DOHH2 (cell line): ENCODE data around the gene ZRANB3.

Source experiments
- H3F3A ChIP-seq: fragments of 200-600 bp; sonication (generic), shearing (Covaris generic); 2 replicates; pipeline ENCODE4 v1.6.0; 2016; ENCODE audit warnings: antibody characterized with exemption, mild to moderate bottlenecking; ENCODE audit not compliant: control insufficient read depth, insufficient read depth
- H3K27ac ChIP-seq: fragments of 200-600 bp; sonication (generic); 2 replicates; pipeline ENCODE4 v1.5.1; 2014; ENCODE audit warnings: low read depth, mild to moderate bottlenecking, low read length, moderate library complexity
- H3K27me3 ChIP-seq: fragments of 200-600 bp; sonication (generic); 2 replicates; pipeline ENCODE4 v1.6.1; 2014; ENCODE audit warnings: mild to moderate bottlenecking, low read length, mixed read lengths; ENCODE audit not compliant: control insufficient read depth
- H3K36me3 ChIP-seq: fragments of 200-600 bp; sonication (generic); 2 replicates; pipeline ENCODE4 v1.6.1; 2014; ENCODE audit warnings: mild to moderate bottlenecking, low read length, moderate library complexity, mixed read lengths; ENCODE audit not compliant: control insufficient read depth
- H3K4me1 ChIP-seq: fragments of 200-600 bp; sonication (generic); 2 replicates; pipeline ENCODE4 v1.6.1; 2014; ENCODE audit warnings: mild to moderate bottlenecking, low read length, mixed read lengths; ENCODE audit not compliant: control insufficient read depth
- H3K4me2 ChIP-seq: fragments of 200-600 bp; sonication (generic); 2 replicates; pipeline ENCODE4 v1.6.0; 2014; ENCODE audit warnings: mild to moderate bottlenecking, low read length, moderate library complexity
- H3K4me3 ChIP-seq: fragments of 200-600 bp; sonication (generic); 2 replicates; pipeline ENCODE4 v1.5.1; 2014; ENCODE audit warnings: mild to moderate bottlenecking, low read length, mixed read lengths
- H3K79me2 ChIP-seq: fragments of 200-600 bp; sonication (generic); 2 replicates; pipeline ENCODE4 v1.6.1; 2014; ENCODE audit warnings: mild to moderate bottlenecking, low read length, mixed read lengths; ENCODE audit not compliant: control insufficient read depth
- H3K9me2 ChIP-seq: fragments of 200-600 bp; sonication (generic); replicated peaks from 2 replicates; pipeline ENCODE4 v1.6.1; 2014; ENCODE audit warnings: mild to moderate bottlenecking, low read length, mixed read lengths; ENCODE audit not compliant: control insufficient read depth
- H3K9me3 ChIP-seq: fragments of 200-600 bp; sonication (generic); 2 replicates; pipeline ENCODE4 v1.6.1; 2014; ENCODE audit warnings: antibody characterized with exemption, low read length, mixed read lengths; ENCODE audit not compliant: control insufficient read depth, insufficient read depth
- H4K20me1 ChIP-seq: fragments of 200-600 bp; sonication (generic); 2 replicates; pipeline ENCODE4 v1.6.0; 2014; ENCODE audit warnings: low read depth, mild to moderate bottlenecking, antibody characterized with exemption, low read length, moderate library complexity; ENCODE audit not compliant: control insufficient read depth, insufficient read depth
- EZH2phosphoT487 ChIP-seq: fragments of 200-600 bp; sonication (generic); IDR thresholded peaks from 2 replicates; pipeline ENCODE4 v1.6.1; 2017; ENCODE audit warnings: borderline replicate concordance, mild to moderate bottlenecking, antibody characterized with exemption, low read length, moderate library complexity, mixed read lengths
- TF ChIP-seq, protein P1 (sequence below): fragments of 200-600 bp; sonication (generic); IDR thresholded peaks from one replicate; pipeline ENCODE4 v1.5.1; 2014; ENCODE audit warnings: antibody characterized with exemption, mild to moderate bottlenecking, low read depth, low read length; ENCODE audit not compliant: poor library complexity, severe bottlenecking

ZRANB3 gene

DNA sequence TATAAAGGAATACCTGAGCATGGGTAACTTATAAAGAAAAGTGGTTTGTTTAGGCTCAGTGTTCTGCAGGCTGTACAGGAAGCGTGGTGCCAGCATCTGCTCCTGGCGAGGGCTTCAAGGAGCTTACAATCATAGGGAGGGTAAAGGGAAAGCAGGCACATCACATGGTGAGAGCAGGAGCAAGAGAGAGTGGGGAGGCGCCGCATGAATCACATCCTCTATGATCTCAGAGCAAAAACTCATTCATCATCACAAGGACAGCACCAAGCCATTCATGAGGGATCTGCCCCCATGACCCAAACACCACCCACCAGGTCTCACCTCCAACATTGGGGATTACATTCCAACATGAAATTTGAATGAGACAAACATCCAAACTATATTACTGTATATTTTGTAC is 32.8 kb upstream of the ZRANB3 start:
- Histone ChIP-seq H3K27ac (no peak overlapping the region), H3K4me3 (no peak overlapping the region), H3K4me1 (no peaks in the 10 kb centered on the region), H3K9me2 (no peaks in the 10 kb centered on the region), H3K79me2 (peaks cover 61% of the 10 kb centered on the region), H3K9me3 (no peaks in the 10 kb centered on the region), H4K20me1 (no peaks in the 10 kb centered on the region), H3K4me2 (no peak overlapping the region), H3K36me3 (peaks cover 24% of the 10 kb centered on the region), H3K27me3 (no peaks in the 10 kb centered on the region), H3F3A (no peaks in the 10 kb centered on the region)
- TF ChIP-seq, protein P1, sequence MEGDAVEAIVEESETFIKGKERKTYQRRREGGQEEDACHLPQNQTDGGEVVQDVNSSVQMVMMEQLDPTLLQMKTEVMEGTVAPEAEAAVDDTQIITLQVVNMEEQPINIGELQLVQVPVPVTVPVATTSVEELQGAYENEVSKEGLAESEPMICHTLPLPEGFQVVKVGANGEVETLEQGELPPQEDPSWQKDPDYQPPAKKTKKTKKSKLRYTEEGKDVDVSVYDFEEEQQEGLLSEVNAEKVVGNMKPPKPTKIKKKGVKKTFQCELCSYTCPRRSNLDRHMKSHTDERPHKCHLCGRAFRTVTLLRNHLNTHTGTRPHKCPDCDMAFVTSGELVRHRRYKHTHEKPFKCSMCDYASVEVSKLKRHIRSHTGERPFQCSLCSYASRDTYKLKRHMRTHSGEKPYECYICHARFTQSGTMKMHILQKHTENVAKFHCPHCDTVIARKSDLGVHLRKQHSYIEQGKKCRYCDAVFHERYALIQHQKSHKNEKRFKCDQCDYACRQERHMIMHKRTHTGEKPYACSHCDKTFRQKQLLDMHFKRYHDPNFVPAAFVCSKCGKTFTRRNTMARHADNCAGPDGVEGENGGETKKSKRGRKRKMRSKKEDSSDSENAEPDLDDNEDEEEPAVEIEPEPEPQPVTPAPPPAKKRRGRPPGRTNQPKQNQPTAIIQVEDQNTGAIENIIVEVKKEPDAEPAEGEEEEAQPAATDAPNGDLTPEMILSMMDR: no peak
- TF ChIP-seq EZH2phosphoT487: no peak

DNA sequence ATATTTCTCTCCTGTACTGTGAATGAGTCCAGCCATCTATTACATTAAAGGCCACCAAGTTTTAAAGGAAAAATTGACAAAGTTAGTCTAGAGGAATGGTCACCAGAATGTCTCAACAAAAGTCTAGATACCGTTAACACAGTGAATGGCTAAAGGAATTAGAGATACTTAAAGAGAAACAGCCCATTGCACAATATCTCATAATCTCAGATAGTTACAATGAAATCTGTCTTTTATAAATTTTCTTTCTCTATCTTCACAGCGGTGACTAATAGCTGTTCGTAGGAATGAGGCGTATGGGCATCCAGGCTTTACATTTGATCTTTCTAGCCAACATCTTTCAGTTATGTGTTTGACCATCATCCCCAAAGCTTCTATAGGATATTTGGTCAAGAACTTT is 30.9 kb upstream of the ZRANB3 start:
- no peak overlapping the region for H3K27ac ChIP-seq
- H3F3A ChIP-seq: no peaks in the 10 kb centered on the region
- no peaks in the 10 kb centered on the region for H3K9me2 ChIP-seq
- no peak overlapping the region for H3K4me2 ChIP-seq
- H3K9me3 ChIP-seq: no peaks in the 10 kb centered on the region
- peaks cover 4% of the 10 kb centered on the region; the same call in 1 of the 2 replicates for H4K20me1 ChIP-seq
- H3K36me3 ChIP-seq: peaks cover 25% of the 10 kb centered on the region
- peaks cover 76% of the 10 kb centered on the region for H3K79me2 ChIP-seq
- H3K27me3 ChIP-seq: no peaks in the 10 kb centered on the region
- TF ChIP-seq, protein P1: no peak
- no peak for TF ChIP-seq EZH2phosphoT487
- H3K4me3 ChIP-seq: no peak overlapping the region
- no peaks in the 10 kb centered on the region for H3K4me1 ChIP-seq

DNA sequence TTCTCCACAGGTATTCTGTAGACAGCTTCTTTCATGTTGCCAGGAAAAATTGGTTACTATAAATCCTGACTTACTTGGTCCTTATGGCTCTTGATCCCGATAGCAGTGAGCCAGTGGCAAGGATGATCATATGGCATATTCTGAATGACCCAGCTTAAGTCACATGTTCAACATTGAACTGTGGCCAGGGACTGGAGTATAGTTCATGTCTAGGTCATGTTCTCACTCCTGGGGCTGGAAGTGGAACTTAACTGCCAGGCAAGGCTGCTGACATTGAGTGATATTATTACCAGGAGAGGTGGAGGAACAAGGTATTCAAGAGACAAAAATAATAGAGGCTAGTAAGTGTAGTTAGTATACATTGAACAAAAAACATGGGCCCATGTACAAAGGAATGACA is 26.5 kb upstream of the ZRANB3 start:
- H3K4me2 ChIP-seq: no peak overlapping the region
- peaks cover 95% of the 10 kb centered on the region for H3K79me2 ChIP-seq
- H3K27me3 ChIP-seq: no peaks in the 10 kb centered on the region
- no peaks in the 10 kb centered on the region for H3K4me1 ChIP-seq
- H3K9me3 ChIP-seq: no peaks in the 10 kb centered on the region
- TF ChIP-seq, protein P1: no peak
- no peak for TF ChIP-seq EZH2phosphoT487
- no peaks in the 10 kb centered on the region for H3F3A ChIP-seq
- no peak overlapping the region for H3K27ac ChIP-seq
- peaks cover 6% of the 10 kb centered on the region; the same call in 1 of the 2 replicates for H4K20me1 ChIP-seq
- H3K36me3 ChIP-seq: peaks cover 21% of the 10 kb centered on the region; the same call in 1 of the 2 replicates
- no peak overlapping the region for H3K4me3 ChIP-seq
- no peaks in the 10 kb centered on the region for H3K9me2 ChIP-seq
